C4-2B (cell line): ENCODE data around the gene KISS1R.

ENCODE experiments used
- ZFX ChIP-seq: fragments of 450-650 bp; IDR thresholded peaks from 2 replicates; pipeline ENCODE4 v1.6.1; 2017
- TF ChIP-seq, protein P1 (sequence below): fragments of 450-650 bp; conservative IDR thresholded peaks from 2 replicates; pipeline ENCODE4 v1.5.1; 2017; ENCODE audit warnings: mild to moderate bottlenecking

DNA sequence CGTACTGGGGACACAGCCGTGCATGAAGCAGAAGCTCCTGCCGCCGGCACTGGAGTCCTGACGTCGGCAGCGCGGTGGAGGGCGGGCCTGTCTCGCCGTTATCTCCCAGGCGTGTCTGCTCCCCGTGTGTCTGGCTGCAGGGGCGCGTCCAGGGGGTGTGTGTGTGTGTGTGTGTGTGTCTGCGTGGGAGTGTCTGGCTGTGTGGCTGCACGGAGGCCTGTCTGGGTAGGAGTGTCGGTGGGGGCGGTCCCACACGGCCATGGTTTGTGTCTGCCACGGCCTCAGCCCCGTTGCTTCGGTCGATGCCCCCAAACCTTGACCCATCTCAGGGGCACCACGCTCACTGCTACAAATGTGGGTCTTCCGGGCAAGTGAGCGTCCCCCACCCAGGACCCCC, 27.0 kb downstream of the KISS1R start:
- TF ChIP-seq, protein P1, sequence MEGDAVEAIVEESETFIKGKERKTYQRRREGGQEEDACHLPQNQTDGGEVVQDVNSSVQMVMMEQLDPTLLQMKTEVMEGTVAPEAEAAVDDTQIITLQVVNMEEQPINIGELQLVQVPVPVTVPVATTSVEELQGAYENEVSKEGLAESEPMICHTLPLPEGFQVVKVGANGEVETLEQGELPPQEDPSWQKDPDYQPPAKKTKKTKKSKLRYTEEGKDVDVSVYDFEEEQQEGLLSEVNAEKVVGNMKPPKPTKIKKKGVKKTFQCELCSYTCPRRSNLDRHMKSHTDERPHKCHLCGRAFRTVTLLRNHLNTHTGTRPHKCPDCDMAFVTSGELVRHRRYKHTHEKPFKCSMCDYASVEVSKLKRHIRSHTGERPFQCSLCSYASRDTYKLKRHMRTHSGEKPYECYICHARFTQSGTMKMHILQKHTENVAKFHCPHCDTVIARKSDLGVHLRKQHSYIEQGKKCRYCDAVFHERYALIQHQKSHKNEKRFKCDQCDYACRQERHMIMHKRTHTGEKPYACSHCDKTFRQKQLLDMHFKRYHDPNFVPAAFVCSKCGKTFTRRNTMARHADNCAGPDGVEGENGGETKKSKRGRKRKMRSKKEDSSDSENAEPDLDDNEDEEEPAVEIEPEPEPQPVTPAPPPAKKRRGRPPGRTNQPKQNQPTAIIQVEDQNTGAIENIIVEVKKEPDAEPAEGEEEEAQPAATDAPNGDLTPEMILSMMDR = no peak
- no peak for TF ChIP-seq ZFX
